HTERT RPE-1 (cell line): ENCODE measurements around the gene STK35.
"Not testable (repeated sequence)": the region's sequence is repeated elsewhere in the genome, so short reads cannot be mapped to it uniquely, and the experiment has no call there.

ENCODE experiments used
- in situ Hi-C: fragments of 300-500 bp; cut with MboI; formaldehyde crosslinking; loops from 4 replicates; pipeline ENCODE4 v1.14.3; 2020; ENCODE audit warnings: low sequenced_read_pairs

Gene STK35

GRCh38 chr20:2179949-2180348, 78.3 kb downstream of the STK35 start:
- in situ Hi-C loops = no loop called here

GRCh38 chr20:2183381-2183780, 81.8 kb downstream of the STK35 start:
- in situ Hi-C loops = no loop called here

GRCh38 chr20:2184933-2185332, 83.3 kb downstream of the STK35 start:
- in situ Hi-C loops = not testable (repeated sequence)

GRCh38 chr20:2195614-2196013, 94.0 kb downstream of the STK35 start:
- in situ Hi-C loops = no loop called here

- in situ Hi-C loops = no loop called here
Observed at GRCh38 chr20:2197166-2197565, 95.5 kb downstream of the STK35 start.
